Measurements from ENCODE around the gene HHATL. TPM values are rescaled to one million over a fixed set of nuclear protein-coding genes. Genes with fewer than 3 reads are reported as not detected.

Gene HHATL
- total RNA-seq, 2 donors from 2014 or later, result 1.9 to 5.5 TPM

- no peaks in the 10 kb centered on the region for H3K9me3 ChIP-seq
- H3K36me3 ChIP-seq, result no peaks in the 10 kb centered on the region
- H3K27ac ChIP-seq, result no peak overlapping the region
- H3K4me3 ChIP-seq, result no peak overlapping the region
- WGBS, result 85% methylated on average over 31 of the region's 34 CpGs
- no peaks in the 10 kb centered on the region for H3K27me3 ChIP-seq (replicated peaks; ENCODE audit: insufficient read depth)
- H3K4me1 ChIP-seq (replicated peaks), result no peaks in the 10 kb centered on the region
- no peak for TF ChIP-seq CTCF (IDR thresholded peaks at IDR 0.05)
- no peak for TF ChIP-seq POLR2A (IDR thresholded peaks at IDR 0.05)
- TF ChIP-seq POLR2AphosphoS5 (IDR thresholded peaks at IDR 0.05), result no peak
- intact Hi-C loops (cut with DNase I), result no loop called here
- DNase-seq (ENCODE audit: low spot score), result no peak
Measured at GRCh38 chr3:42658091-42658770, 44.4 kb downstream of the HHATL start.

- DNase-seq (ENCODE audit: low spot score), result no peak
- WGBS, result 81% methylated on average over 4 of the region's 4 CpGs
- H3K36me3 ChIP-seq, result no peaks in the 10 kb centered on the region
- intact Hi-C loops (cut with DNase I), result no loop called here
- no peaks in the 10 kb centered on the region for H3K4me1 ChIP-seq (replicated peaks)
- no peaks in the 10 kb centered on the region for H3K27me3 ChIP-seq (replicated peaks; ENCODE audit: insufficient read depth)
- TF ChIP-seq CTCF (IDR thresholded peaks at IDR 0.05), result no peak
- H3K27ac ChIP-seq, result no peak overlapping the region
- H3K4me3 ChIP-seq, result no peak overlapping the region
- H3K9me3 ChIP-seq, result no peaks in the 10 kb centered on the region
Measured at GRCh38 chr3:42657675-42658074, 44.9 kb downstream of the HHATL start.

DNA sequence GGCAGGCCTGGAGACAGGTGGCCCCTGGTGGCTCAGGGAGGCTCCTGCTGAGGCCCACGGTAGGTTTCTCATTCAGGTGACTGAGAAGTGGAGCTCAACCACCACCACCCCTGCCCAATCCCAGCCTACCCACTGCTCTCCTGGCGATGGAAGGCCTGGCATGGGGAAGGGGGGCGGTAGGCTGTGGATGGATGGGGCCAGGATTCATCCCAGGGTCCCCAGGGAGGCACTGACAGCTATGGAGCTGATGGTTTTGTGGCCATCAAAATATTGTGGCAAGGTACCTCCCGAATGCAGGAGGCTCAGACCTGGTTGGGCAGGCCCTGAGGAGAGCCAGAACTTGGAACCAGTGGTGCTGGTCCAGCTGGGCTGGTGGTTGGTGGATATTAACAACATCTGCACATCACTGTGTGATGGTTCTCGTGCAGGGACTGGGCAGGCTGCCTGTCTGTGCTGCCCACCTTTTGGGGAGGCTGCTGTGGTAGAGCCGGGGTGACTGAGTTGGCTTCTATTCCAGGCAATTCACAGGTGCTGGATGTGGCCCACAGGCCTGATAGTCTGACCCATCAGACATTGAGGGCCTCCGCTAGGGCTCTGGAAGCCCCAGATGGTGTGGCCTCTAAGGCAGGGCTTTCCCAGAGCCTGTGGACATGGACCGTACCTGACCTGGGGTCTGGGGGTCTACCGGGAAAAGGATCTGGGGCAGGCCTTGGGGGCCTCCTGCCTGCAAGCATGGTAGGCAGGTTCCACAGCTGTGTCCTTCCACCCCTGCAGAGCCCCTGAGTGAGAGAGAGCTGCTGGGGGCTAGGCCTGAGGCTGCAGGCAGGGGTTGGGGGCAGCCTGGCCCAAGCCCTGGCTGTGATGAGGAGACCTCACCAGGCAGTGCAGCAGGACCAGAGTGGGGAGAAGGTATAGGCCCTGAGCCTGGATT lies 45.7 kb downstream of the HHATL start:
- H3K4me1 ChIP-seq (replicated peaks), result no peaks in the 10 kb centered on the region
- DNase-seq (ENCODE audit: low spot score), result no peak
- H3K36me3 ChIP-seq, result no peaks in the 10 kb centered on the region
- no peaks in the 10 kb centered on the region for H3K27me3 ChIP-seq (replicated peaks; ENCODE audit: insufficient read depth)
- 83% methylated on average over 9 of the region's 9 CpGs for WGBS
- no peak overlapping the region for H3K4me3 ChIP-seq
- peak overlapping the region in 1 of 2 donors; percentile 14 for H3K27ac ChIP-seq
- TF ChIP-seq POLR2A (IDR thresholded peaks at IDR 0.05) (no peak), POLR2AphosphoS5 (IDR thresholded peaks at IDR 0.05) (no peak), CTCF (IDR thresholded peaks at IDR 0.05) (no peak)
- H3K9me3 ChIP-seq, result no peaks in the 10 kb centered on the region
- intact Hi-C loops (cut with DNase I), result no loop called here

DNA sequence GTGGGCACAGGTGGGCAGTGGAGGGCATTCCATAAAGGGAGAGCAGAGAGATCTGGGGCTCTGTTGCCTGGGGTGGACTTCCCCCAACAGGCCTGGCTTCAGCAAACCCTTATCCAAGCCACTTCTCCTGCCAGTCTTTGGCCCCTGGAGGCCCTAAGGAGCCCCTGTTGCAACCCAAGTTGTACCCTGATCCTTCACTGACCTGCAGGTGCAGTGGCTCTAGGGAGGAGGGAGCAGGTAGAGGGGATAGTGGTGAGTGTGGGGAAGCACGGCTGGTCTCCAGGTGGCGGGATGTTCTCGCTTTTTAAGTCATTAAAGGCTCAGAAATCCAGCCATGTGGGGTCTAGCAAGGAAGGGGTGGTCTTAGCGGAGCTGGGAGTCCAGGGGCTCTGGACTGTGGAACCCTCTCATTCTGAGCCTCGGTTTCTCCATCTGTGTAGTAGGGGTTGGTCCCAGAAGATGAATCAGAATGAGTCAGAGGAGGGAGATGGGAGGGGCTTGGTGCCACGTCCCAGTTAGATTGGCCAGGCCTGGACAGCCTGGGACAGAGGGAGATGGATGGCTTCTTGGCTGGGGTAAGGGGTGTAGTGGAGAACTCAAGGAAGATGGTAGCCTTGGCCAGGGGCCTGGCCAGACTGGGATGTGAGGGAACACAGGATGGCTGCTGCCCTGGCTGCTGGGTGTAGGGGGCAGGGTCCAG lies 46.5 kb downstream of the HHATL start:
- H3K27ac ChIP-seq, result peak overlapping the region; percentile 31 to 85
- no peak for DNase-seq (ENCODE audit: low spot score)
- TF ChIP-seq POLR2A (IDR thresholded peaks at IDR 0.05) (no peak), CTCF (IDR thresholded peaks at IDR 0.05) (no peak), POLR2AphosphoS5 (IDR thresholded peaks at IDR 0.05) (no peak)
- no peak overlapping the region for H3K4me3 ChIP-seq
- no peaks in the 10 kb centered on the region for H3K36me3 ChIP-seq
- H3K27me3 ChIP-seq (replicated peaks; ENCODE audit: insufficient read depth), result no peaks in the 10 kb centered on the region
- intact Hi-C loops (cut with DNase I), result loop anchor here (2.0 kb wide), 1 partner anchor 91 kb away; no protein-coding TSS in a partner anchor
- WGBS, result 76% methylated on average over 6 of the region's 6 CpGs
- no peaks in the 10 kb centered on the region for H3K9me3 ChIP-seq
- H3K4me1 ChIP-seq (replicated peaks), result no peaks in the 10 kb centered on the region
